Fibroblast of the aortic adventitia (primary cell): ENCODE results near the gene PRPS2. TPM values are rescaled to one million over a fixed set of nuclear protein-coding genes. Genes with fewer than 3 reads are reported as not detected.

Experiments
- DNase-seq: peaks from one replicate; pipeline ENCODE4 v3.0.0-alpha.2; 2010; ENCODE audit warnings: low read depth
- H3K4me3 ChIP-seq: 2 replicates; pipeline ENCODE4 v1.5.1; 2011; ENCODE audit warnings: low read depth, mild to moderate bottlenecking, control low read depth, low read length, moderate library complexity
- total RNA-seq: library from RNA; depleted of rRNA; stranded (reverse); fragments of >200 nt; gene quantifications from 2 replicates; pipeline ENCODE4 v1.2.3, GENCODE V29; 2012; ENCODE audit warnings: low replicate concordance
- TF ChIP-seq, protein P1 (sequence below): IDR thresholded peaks from 2 replicates; pipeline ENCODE4 v1.5.1; 2011; ENCODE audit warnings: mild to moderate bottlenecking, low read length, control low read depth, inconsistent platforms; ENCODE audit not compliant: insufficient read depth

PRPS2 gene
- total RNA-seq, 1 donor: 37.7 TPM

DNA sequence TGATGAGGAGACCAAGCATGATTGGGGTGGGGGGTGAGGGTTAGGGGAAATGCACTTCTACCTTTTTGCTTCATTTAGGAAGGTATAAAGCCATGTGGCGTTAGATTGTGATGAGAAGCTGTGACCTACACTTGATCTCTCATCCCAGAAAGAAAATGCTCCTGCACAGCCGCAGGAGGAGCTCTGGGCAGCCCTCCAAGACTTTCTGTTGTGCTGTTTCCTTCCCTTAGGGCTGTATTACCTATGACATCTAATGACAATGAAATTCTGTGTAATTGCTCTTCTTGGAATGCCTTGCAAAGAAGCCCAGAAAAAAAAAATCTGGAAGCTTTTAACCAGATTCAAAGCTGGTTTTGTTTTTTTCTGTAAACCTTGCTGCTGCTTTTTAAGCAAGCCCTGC, 13.4 kb downstream of the PRPS2 start:
- TF ChIP-seq, protein P1, sequence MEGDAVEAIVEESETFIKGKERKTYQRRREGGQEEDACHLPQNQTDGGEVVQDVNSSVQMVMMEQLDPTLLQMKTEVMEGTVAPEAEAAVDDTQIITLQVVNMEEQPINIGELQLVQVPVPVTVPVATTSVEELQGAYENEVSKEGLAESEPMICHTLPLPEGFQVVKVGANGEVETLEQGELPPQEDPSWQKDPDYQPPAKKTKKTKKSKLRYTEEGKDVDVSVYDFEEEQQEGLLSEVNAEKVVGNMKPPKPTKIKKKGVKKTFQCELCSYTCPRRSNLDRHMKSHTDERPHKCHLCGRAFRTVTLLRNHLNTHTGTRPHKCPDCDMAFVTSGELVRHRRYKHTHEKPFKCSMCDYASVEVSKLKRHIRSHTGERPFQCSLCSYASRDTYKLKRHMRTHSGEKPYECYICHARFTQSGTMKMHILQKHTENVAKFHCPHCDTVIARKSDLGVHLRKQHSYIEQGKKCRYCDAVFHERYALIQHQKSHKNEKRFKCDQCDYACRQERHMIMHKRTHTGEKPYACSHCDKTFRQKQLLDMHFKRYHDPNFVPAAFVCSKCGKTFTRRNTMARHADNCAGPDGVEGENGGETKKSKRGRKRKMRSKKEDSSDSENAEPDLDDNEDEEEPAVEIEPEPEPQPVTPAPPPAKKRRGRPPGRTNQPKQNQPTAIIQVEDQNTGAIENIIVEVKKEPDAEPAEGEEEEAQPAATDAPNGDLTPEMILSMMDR: no peak
- no peak for DNase-seq
- H3K4me3 ChIP-seq: no peak overlapping the region

- no peak overlapping the region for H3K4me3 ChIP-seq
- no peak for DNase-seq
- TF ChIP-seq, protein P1: no peak
Observed at GRCh38 chrX:12805333-12805732, 14.1 kb downstream of the PRPS2 start.

- H3K4me3 ChIP-seq: no peak overlapping the region
- TF ChIP-seq, protein P1: no peak
- DNase-seq: no peak
Observed at GRCh38 chrX:12811658-12812057, 20.4 kb downstream of the PRPS2 start.

DNA sequence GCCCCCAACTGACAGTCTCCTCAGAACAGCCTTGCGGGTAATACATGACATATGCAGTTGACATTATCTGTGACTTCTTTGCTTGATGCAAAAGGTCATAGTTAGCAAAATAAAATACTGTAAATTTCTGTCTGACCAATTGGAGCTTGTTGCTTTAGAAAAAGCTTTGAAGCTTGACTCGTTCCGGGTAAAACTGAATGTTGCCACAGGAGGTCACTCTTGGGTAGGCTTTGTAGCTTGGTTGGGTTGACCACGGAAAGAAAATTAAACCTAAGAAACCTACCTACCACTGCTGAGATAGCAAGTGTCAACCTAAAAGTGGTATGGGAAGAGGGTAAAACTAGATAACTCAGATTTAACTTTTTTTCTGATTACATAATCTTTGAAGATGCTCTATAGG, 23.2 kb downstream of the PRPS2 start:
- TF ChIP-seq, protein P1: peak; percentile 52
- DNase-seq: peak; percentile 66
- no peak overlapping the region for H3K4me3 ChIP-seq

DNA sequence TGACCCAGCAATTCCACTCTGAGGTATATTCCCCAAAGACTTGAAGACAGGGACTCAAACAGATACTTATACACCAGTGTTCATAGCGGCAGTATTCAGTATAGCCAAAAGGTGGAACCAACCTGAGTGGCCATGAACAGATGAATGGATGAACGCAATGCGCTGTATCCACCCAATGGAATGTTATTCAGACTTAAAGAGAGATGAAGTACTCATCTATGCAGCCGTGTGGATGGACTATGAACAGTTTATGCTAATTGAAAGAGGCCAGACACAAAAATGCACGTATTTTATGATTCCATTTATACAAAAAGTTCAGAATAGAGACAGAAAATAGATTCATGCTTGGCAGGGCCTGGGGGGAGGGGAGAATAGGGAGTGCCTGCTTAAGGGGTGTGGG, 26.3 kb downstream of the PRPS2 start:
- H3K4me3 ChIP-seq: no peak overlapping the region
- TF ChIP-seq, protein P1: no peak
- DNase-seq: no peak

DNA sequence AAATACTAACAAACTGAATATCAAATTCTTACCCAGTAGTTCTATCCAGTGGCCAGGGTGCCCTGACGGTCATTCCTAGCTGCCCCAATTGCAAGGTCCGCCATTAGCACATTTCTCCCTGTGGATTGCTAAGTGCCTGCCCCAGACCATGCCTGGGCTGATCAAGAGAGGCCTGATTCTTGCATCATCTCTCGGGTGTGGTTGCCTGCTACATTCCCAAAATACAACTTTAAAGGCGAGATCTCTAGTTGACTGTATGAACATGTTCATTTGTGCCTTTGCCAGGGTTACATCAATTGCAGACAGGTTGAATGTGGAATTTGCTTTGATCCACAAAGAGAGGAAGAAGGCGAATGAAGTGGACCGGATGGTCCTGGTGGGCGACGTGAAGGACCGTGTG, 28.0 kb downstream of the PRPS2 start:
- peak; percentile 19 for DNase-seq
- TF ChIP-seq, protein P1: no peak

GRCh38 chrX:12820737-12821136, 29.5 kb downstream of the PRPS2 start:
- TF ChIP-seq, protein P1: no peak
- H3K4me3 ChIP-seq: no peak overlapping the region
- DNase-seq: no peak

More for the DNA sequence above, 28.0 kb downstream of the PRPS2 start:
- no peak overlapping the region for H3K4me3 ChIP-seq
